Uterus (tissue), 4 donors: Measurements from ENCODE around the gene ILDR2. TPM values are rescaled to one million over a fixed set of nuclear protein-coding genes. Genes with fewer than 3 reads are reported as not detected.

Experiments used
- DNase-seq, 2 donors: peaks; one replicate each; pipeline ENCODE4 v3.0.0-alpha.2; 2019 to 2020
- H3K27ac ChIP-seq, 2 donors: fragments of 200-600 bp; sonication (generic); 1 replicate in 1 of 2; 2 replicates in 1 of 2; pipeline ENCODE4 v1.5.1; 2016 to 2018
- H3K27me3 ChIP-seq, 2 donors: fragments of 200-600 bp; sonication (generic); one replicate each; pipeline ENCODE4 v1.5.1; 2018 to 2019; ENCODE audit warnings: control low read depth in 1 of 2
- H3K36me3 ChIP-seq, 2 donors: fragments of 200-600 bp; sonication (generic); one replicate each; pipeline ENCODE4 v1.5.1; 2019; ENCODE audit warnings: control low read depth in 1 of 2
- H3K4me1 ChIP-seq, 2 donors: fragments of 200-600 bp; sonication (generic); one replicate each; pipeline ENCODE4 v1.5.1; 2018 to 2019; ENCODE audit warnings: control low read depth in 1 of 2
- H3K4me3 ChIP-seq, 2 donors: fragments of 200-600 bp; sonication (generic); 1 replicate in 1 of 2; 2 replicates in 1 of 2; pipeline ENCODE4 v1.5.1; 2018 to 2019; ENCODE audit warnings: mild to moderate bottlenecking in 1 of 2
- H3K9me3 ChIP-seq, 2 donors: fragments of 200-600 bp; sonication (generic); one replicate each; pipeline ENCODE4 v1.5.1; 2019; ENCODE audit warnings: control low read depth in 1 of 2
- CTCF ChIP-seq, 4 experiments: fragments of 200-600 bp in 2 of 4; fragments of 450-650 bp in 2 of 4; sonication (generic) in 2 of 4; IDR thresholded peaks; one replicate each; pipeline ENCODE4 v1.5.1; 2016 to 2019; ENCODE audit warnings: antibody characterized with exemption in 4 of 4, mild to moderate bottlenecking in 2 of 4, moderate library complexity in 1 of 4
- POLR2A ChIP-seq, 2 donors: fragments of 450-650 bp; IDR thresholded peaks; one replicate each; pipeline ENCODE4 v1.6.1; 2016; ENCODE audit warnings: antibody characterized with exemption in 2 of 2, mild to moderate bottlenecking in 1 of 2, moderate library complexity in 1 of 2
- intact Hi-C: fragments of 100-400 bp; cut with DNase I; formaldehyde crosslinking; loops from one replicate; pipeline ENCODE4 v1.15.1; 2023; ENCODE audit warnings: low total_unique reads
- total RNA-seq, 4 donors: library from RNA; depleted of rRNA in 3 of 4; stranded (reverse); fragments of >200 nt in 3 of 4; gene quantifications; one replicate each; pipeline versions ENCODE4 v1.1.0 to v1.2.4, GENCODE V29; 2014 to 2023
- donor health status: DM: yes; HTN: yes; CAD: no.

The ILDR2 gene
- total RNA-seq, 4 donors from 2014 or later = 0.30 to 2.8 TPM; not detected in 2

- Histone ChIP-seq H3K9me3 (no peaks in the 10 kb centered on the region), H3K27ac (no peak overlapping the region), H3K4me1 (no peaks in the 10 kb centered on the region), H3K4me3 (no peak overlapping the region), H3K36me3 (no peaks in the 10 kb centered on the region), H3K27me3 (no peaks in the 10 kb centered on the region)
- no peak for DNase-seq
- TF ChIP-seq POLR2A (IDR thresholded peaks at IDR 0.05) (no peak), CTCF (IDR thresholded peaks at IDR 0.05) (no peak)
- intact Hi-C loops = no loop called here
Measured at GRCh38 chr1:167012570-167012969, 37.2 kb upstream of the ILDR2 start.

GRCh38 chr1:167011560-167012191, 36.3 kb upstream of the ILDR2 start:
- Histone ChIP-seq H3K9me3 (no peaks in the 10 kb centered on the region), H3K4me1 (no peaks in the 10 kb centered on the region), H3K27me3 (no peaks in the 10 kb centered on the region), H3K4me3 (no peak overlapping the region), H3K27ac (no peak overlapping the region), H3K36me3 (no peaks in the 10 kb centered on the region)
- DNase-seq = no peak
- TF ChIP-seq CTCF (IDR thresholded peaks at IDR 0.05) = no peak
- no peak for TF ChIP-seq POLR2A (IDR thresholded peaks at IDR 0.05)
- intact Hi-C loops = no loop called here

- Histone ChIP-seq H3K36me3 (no peaks in the 10 kb centered on the region), H3K27ac (no peak overlapping the region), H3K27me3 (no peaks in the 10 kb centered on the region), H3K4me3 (no peak overlapping the region), H3K9me3 (no peaks in the 10 kb centered on the region), H3K4me1 (no peaks in the 10 kb centered on the region)
- TF ChIP-seq POLR2A (IDR thresholded peaks at IDR 0.05) = no peak
- no peak for TF ChIP-seq CTCF (IDR thresholded peaks at IDR 0.05)
- intact Hi-C loops = no loop called here
- no peak for DNase-seq
Measured at GRCh38 chr1:167003711-167004110, 28.4 kb upstream of the ILDR2 start.

GRCh38 chr1:167002354-167002753, 27.0 kb upstream of the ILDR2 start:
- Histone ChIP-seq H3K27me3 (no peaks in the 10 kb centered on the region), H3K4me1 (no peaks in the 10 kb centered on the region), H3K4me3 (no peak overlapping the region), H3K9me3 (no peaks in the 10 kb centered on the region), H3K27ac (no peak overlapping the region), H3K36me3 (no peaks in the 10 kb centered on the region)
- no peak for DNase-seq
- intact Hi-C loops = no loop called here
- TF ChIP-seq CTCF (IDR thresholded peaks at IDR 0.05) (no peak), POLR2A (IDR thresholded peaks at IDR 0.05) (no peak)

GRCh38 chr1:167000546-167000945, 25.2 kb upstream of the ILDR2 start:
- Histone ChIP-seq H3K27ac (no peak overlapping the region), H3K9me3 (no peaks in the 10 kb centered on the region), H3K36me3 (no peaks in the 10 kb centered on the region), H3K27me3 (no peaks in the 10 kb centered on the region), H3K4me1 (no peaks in the 10 kb centered on the region), H3K4me3 (no peak overlapping the region)
- TF ChIP-seq CTCF (IDR thresholded peaks at IDR 0.05) = no peak
- no peak for TF ChIP-seq POLR2A (IDR thresholded peaks at IDR 0.05)
- intact Hi-C loops = no loop called here
- no peak for DNase-seq
